Heart left ventricle (tissue), 16 donors: ENCODE results near the gene ABR. TPM values are rescaled to one million over a fixed set of nuclear protein-coding genes. Genes with fewer than 3 reads are reported as not detected.

Source experiments
- ATAC-seq, 4 donors: fragments of 200-7000 bp; cut with Tn5 transposase; one replicate each; pipeline ENCODE4 v1.9.1; 2020 to 2022; ENCODE audit warnings: moderate library complexity in 4 of 4, mild to moderate bottlenecking in 3 of 4, moderate number of reproducible peaks in 1 of 4
- DNase-seq, 5 donors: peaks; one replicate each; pipeline ENCODE4 v3.0.0-alpha.2; 2020
- H3K27ac ChIP-seq, 12 donors: fragments of 200-600 bp; sonication (generic) in 4 of 12; one replicate each; pipeline versions ENCODE4 v1.5.0 to v1.8.0; 2016 to 2022; ENCODE audit warnings: mild to moderate bottlenecking in 2 of 12
- H3K27me3 ChIP-seq, 9 donors: fragments of 200-600 bp; sonication (generic) in 2 of 9; one replicate each; pipeline versions ENCODE4 v1.5.1 to v1.8.0; 2016 to 2022; ENCODE audit warnings: mild to moderate bottlenecking in 3 of 9
- H3K36me3 ChIP-seq, 9 donors: fragments of 200-600 bp; sonication (generic) in 2 of 9; one replicate each; pipeline versions ENCODE4 v1.5.0 to v1.8.0; 2018 to 2022; ENCODE audit warnings: mild to moderate bottlenecking in 2 of 9
- H3K4me1 ChIP-seq, 12 donors: fragments of 200-600 bp; sonication (generic) in 4 of 12; one replicate each; pipeline versions ENCODE4 v1.5.0 to v1.8.0; 2016 to 2022; ENCODE audit warnings: mild to moderate bottlenecking in 3 of 12
- H3K4me3 ChIP-seq, 12 donors: fragments of 200-600 bp; sonication (generic) in 4 of 12; one replicate each; pipeline versions ENCODE4 v1.5.0 to v1.8.0; 2017 to 2022; ENCODE audit warnings: mild to moderate bottlenecking in 9 of 12, moderate library complexity in 4 of 12
- H3K9me3 ChIP-seq, 12 donors: fragments of 200-600 bp; sonication (generic) in 4 of 12; one replicate each; pipeline versions ENCODE4 v1.5.0 to v1.8.0; 2016 to 2022; ENCODE audit warnings: mild to moderate bottlenecking in 1 of 12
- CTCF ChIP-seq, 12 donors: fragments of 200-600 bp; sonication (generic) in 4 of 12; IDR thresholded peaks; one replicate each; pipeline versions ENCODE4 v1.5.0 to v1.8.0; 2018 to 2022; ENCODE audit warnings: antibody characterized with exemption in 12 of 12, mild to moderate bottlenecking in 5 of 12
- POLR2A ChIP-seq, 2 donors: fragments of 450-650 bp; IDR thresholded peaks; one replicate each; pipeline ENCODE4 v1.6.1; 2017; ENCODE audit warnings: antibody characterized with exemption in 2 of 2, mild to moderate bottlenecking in 2 of 2, moderate library complexity in 2 of 2
- WGBS, 4 donors: extraction: QIAGEN DNeasy Blood & Tissue Kit in 2 of 4; methylation state at CpG; one replicate each; pipeline versions ENCODE4 v1.1.5 to v1.1.7; 2013 to 2018; 5-methylcytosine and 5-hydroxymethylcytosine counted together
- intact Hi-C, 10 donors: fragments of 100-400 bp; cut with DNase I; formaldehyde crosslinking; loops; one replicate each; pipeline versions ENCODE4 v1.11.1 to v1.14.2; 2022
- polyA plus RNA-seq, 2 donors: library from polyadenylated mRNA; stranded (reverse); fragments of 200-250 nt; gene quantifications; one replicate each; pipeline ENCODE4 v1.2.3, GENCODE V29; 2013
- total RNA-seq, 9 donors: library from RNA; depleted of rRNA in 2 of 9; stranded (reverse); fragments of >200 nt in 2 of 9; fragmentation: NEBNext Ultra II Directional in 3 of 9; extraction: Animal tissue kit (Norgen Biotek cat#: 25700) in 3 of 9; gene quantifications; one replicate each; pipeline versions ENCODE4 v1.1.0 to v1.2.4, GENCODE V29; 2016 to 2023
- donor health status: ischemic (EF 13 %, LVEDD 7.1; RV severe dilation, severe dysfunction).
- donor health status: healthy with polysubstance abuse.
- donor health status: DM: no; HTN: yes; CAD: no.
- donor health status: DM: no; HTN: no; CAD: no.
- donor health status: ischemic (EF 25% LVEDD 6.9; RV normal size, moderate dysfunction).
- donor health status: ischemic (EF 25% LVEDD 5.7; RV mildly dilated, moderate dysfunction).
- donor health status: healthy.
- donor health status: DM: yes; HTN: yes; CAD: no.
- donor health status: ischemic (EF 35%, LVEDD 5.7; RV mildly dilated, moderate dysfunction).
- donor health status: nonischemic (EF 11% LVEDD 7.7; RV severe dilation, severe dysfunction).
- donor health status: DM: yes; HTN: yes; CAD: no.
- donor health status: PGD.
- donor health status: ischemic (EF 29% LVEDD 5.4; RV normal size, mild dysfunction).
- donor health status: nonischemic (EF 23%, LVEDD 6.1; RV moderate dilation, normal function).

Gene ABR
- total and polyA plus RNA-seq, 11 donors = 64.5 to 171 (median 149) TPM

- no peak for ATAC-seq
- no peaks in the 10 kb centered on the region for H3K27me3 ChIP-seq
- H3K9me3 ChIP-seq = no peaks in the 10 kb centered on the region
- intact Hi-C loops = loop anchor here in 4 of 10 donors (10.0 kb wide), 4 partner anchors 46 to 116 kb away; no protein-coding TSS in a partner anchor
- WGBS, 4 donors = 89 to 92% (median 90%) methylated on average over 9 of the region's 9 CpGs
- no peak overlapping the region for H3K4me3 ChIP-seq
- H3K36me3 ChIP-seq = no peaks in the 10 kb centered on the region
- peak in 1 of 5 donors; percentile 12 for DNase-seq
- H3K4me1 ChIP-seq = peaks cover 0 to 6% (median 1%) of the 10 kb centered on the region in 12 donors
- H3K27ac ChIP-seq = peak overlapping the region in 1 of 12 donors; percentile 82
- TF ChIP-seq POLR2A (IDR thresholded peaks at IDR 0.05) (no peak), CTCF (IDR thresholded peaks at IDR 0.05) (no peak)
Observed at GRCh38 chr17:970364-970763, 209.4 kb downstream of the ABR start.

- Histone ChIP-seq H3K9me3 (no peaks in the 10 kb centered on the region), H3K4me1 (peaks cover 0 to 2% (median 0%) of the 10 kb centered on the region in 12 donors), H3K36me3 (no peaks in the 10 kb centered on the region), H3K27ac (peak overlapping the region in 1 of 12 donors; percentile 82), H3K27me3 (no peaks in the 10 kb centered on the region), H3K4me3 (no peak overlapping the region)
- DNase-seq = peak in 1 of 5 donors; percentile 19
- TF ChIP-seq CTCF (IDR thresholded peaks at IDR 0.05) = no peak
- no peak for TF ChIP-seq POLR2A (IDR thresholded peaks at IDR 0.05)
- intact Hi-C loops = loop anchor here in 4 of 10 donors (10.0 kb wide), 4 partner anchors 45 to 115 kb away; no protein-coding TSS in a partner anchor
- no peak for ATAC-seq
- 72 to 83% (median 80%) methylated on average over 18 of the region's 18 CpGs for WGBS, 4 donors
Observed at GRCh38 chr17:969811-970355, 209.9 kb downstream of the ABR start.

- Histone ChIP-seq H3K4me3 (no peak overlapping the region), H3K27me3 (no peaks in the 10 kb centered on the region), H3K4me1 (no peaks in the 10 kb centered on the region), H3K36me3 (no peaks in the 10 kb centered on the region), H3K9me3 (no peaks in the 10 kb centered on the region), H3K27ac (peak overlapping the region in 1 of 12 donors; percentile 82)
- TF ChIP-seq CTCF (IDR thresholded peaks at IDR 0.05) (no peak), POLR2A (IDR thresholded peaks at IDR 0.05) (no peak)
- intact Hi-C loops = no loop called here
- WGBS, 4 donors = 88 to 95% (median 94%) methylated on average over 24 of the region's 24 CpGs
- ATAC-seq (no peak), DNase-seq (peak in 1 of 5 donors; percentile 3)
Observed at GRCh38 chr17:968812-969730, 210.7 kb downstream of the ABR start.

GRCh38 chr17:967122-967521 lies 212.7 kb downstream of the ABR start:
- Histone ChIP-seq H3K9me3 (no peaks in the 10 kb centered on the region), H3K36me3 (no peaks in the 10 kb centered on the region), H3K4me3 (no peak overlapping the region), H3K4me1 (no peaks in the 10 kb centered on the region), H3K27ac (peak overlapping the region in 1 of 12 donors; percentile 80), H3K27me3 (no peaks in the 10 kb centered on the region)
- DNase-seq (peak in 1 of 5 donors; percentile 43), ATAC-seq (no peak)
- 92 to 95% (median 93%) methylated on average over 8 to 9 of the region's 9 CpGs for WGBS, 4 donors
- TF ChIP-seq CTCF (IDR thresholded peaks at IDR 0.05) (no peak), POLR2A (IDR thresholded peaks at IDR 0.05) (no peak)
- intact Hi-C loops = no loop called here
